IMR-90 (cell line): ENCODE data around the gene HMGXB3. TPM values are rescaled to one million over a fixed set of nuclear protein-coding genes. Genes with fewer than 3 reads are reported as not detected.
A peak's percentile ranks its signal among the peaks of the same experiment; 100 is the strongest.

Source experiments
- ATAC-seq: fragments of 200-7000 bp; cut with Tn5 transposase; 2 replicates; pipeline ENCODE4 v1.9.1; 2020; ENCODE audit warnings: low read depth, mild to moderate bottlenecking, moderate library complexity
- BruUV-seq: library from RNA; stranded (reverse); fragments of 400-500 nt; replicated peaks from 2 replicates; lab custom pipeline; 2021; lab: Mats Ljungman, UMichigan
- CTCF ChIA-PET: fragments of 300-600 bp; formaldehyde crosslinking; extraction: SDS; loops from one replicate; lab custom pipeline; 2021; ENCODE audit warnings: antibody characterized with exemption; lab: Yijun Ruan, JAX
- POLR2A ChIA-PET: fragments of 300-600 bp; sonication (Branson Sonifier 250); formaldehyde crosslinking; loops from one replicate; lab custom pipeline; 2022; ENCODE audit warnings: antibody characterized with exemption; ENCODE audit not compliant: unreplicated experiment; lab: Charles Lee
- DNase-seq: peaks from one replicate; pipeline ENCODE4 v3.0.0; 2013
- H2AFZ ChIP-seq: replicated peaks from 2 replicates; pipeline ENCODE3; 2013; ENCODE audit warnings: low read length, mild to moderate bottlenecking; ENCODE audit not compliant: poor library complexity
- H2AK5ac ChIP-seq: 2 replicates; pipeline ENCODE4 v1.6.1; 2013; ENCODE audit warnings: low read depth, low read length, inconsistent platforms
- H2AK9ac ChIP-seq: replicated peaks from 2 replicates; pipeline ENCODE3; 2013; ENCODE audit warnings: mild to moderate bottlenecking, low read depth, low read length, moderate library complexity; ENCODE audit not compliant: poor library complexity
- H2BK120ac ChIP-seq: 2 replicates; pipeline ENCODE4 v1.6.1; 2013; ENCODE audit warnings: low read depth, low read length, inconsistent platforms
- H2BK15ac ChIP-seq: 3 replicates; pipeline ENCODE4 v1.6.1; 2013; ENCODE audit warnings: low read depth, low read length, inconsistent platforms
- H2BK20ac ChIP-seq: 2 replicates; pipeline ENCODE4 v1.6.1; 2013; ENCODE audit warnings: low read depth, mild to moderate bottlenecking, inconsistent platforms, low read length, moderate library complexity
- H2BK5ac ChIP-seq: 2 replicates; pipeline ENCODE4 v1.6.1; 2013; ENCODE audit warnings: mild to moderate bottlenecking, low read depth, low read length, inconsistent platforms; ENCODE audit not compliant: poor library complexity, severe bottlenecking
- H3K14ac ChIP-seq: replicated peaks from 2 replicates; pipeline ENCODE4 v1.6.1; 2013; ENCODE audit warnings: low read depth, low read length, inconsistent platforms
- H3K18ac ChIP-seq: 2 replicates; pipeline ENCODE4 v1.6.1; 2013; ENCODE audit warnings: low read depth, low read length, control low read depth
- H3K23ac ChIP-seq: 2 replicates; pipeline ENCODE4 v1.6.1; 2013; ENCODE audit warnings: low read depth, low read length, inconsistent platforms
- H3K27ac ChIP-seq: 2 replicates; pipeline ENCODE4 v1.5.1; 2013; ENCODE audit warnings: mild to moderate bottlenecking, control low read depth, low read length; ENCODE audit not compliant: insufficient read depth
- H3K27me3 ChIP-seq: 2 replicates; pipeline ENCODE4 v1.6.1; 2013; ENCODE audit warnings: low read length; ENCODE audit not compliant: control insufficient read depth, insufficient read depth
- H3K36me3 ChIP-seq: 2 replicates; pipeline ENCODE4 v1.6.1; 2013; ENCODE audit warnings: low read length, mixed read lengths; ENCODE audit not compliant: control insufficient read depth, insufficient read depth
- H3K4ac ChIP-seq: 2 replicates; pipeline ENCODE4 v1.6.1; 2013; ENCODE audit warnings: low read depth, low read length, inconsistent platforms
- H3K4me1 ChIP-seq: 2 replicates; pipeline ENCODE4 v1.6.1; 2013; ENCODE audit warnings: low read length, mixed read lengths; ENCODE audit not compliant: control insufficient read depth, insufficient read depth
- H3K4me2 ChIP-seq: 2 replicates; pipeline ENCODE4 v1.6.1; 2013; ENCODE audit warnings: low read depth, mild to moderate bottlenecking, control low read depth, low read length, moderate library complexity
- H3K4me3 ChIP-seq: 2 replicates; pipeline ENCODE4 v1.5.1; 2013; ENCODE audit warnings: low read depth, mild to moderate bottlenecking, control low read depth, low read length, moderate library complexity; ENCODE audit not compliant: insufficient read depth
- H3K56ac ChIP-seq: 2 replicates; pipeline ENCODE4 v1.6.1; 2013; ENCODE audit warnings: low read length, inconsistent platforms; ENCODE audit not compliant: insufficient read depth; ENCODE audit errors: extremely low read depth
- H3K79me1 ChIP-seq, 2 experiments: 2 replicates each; pipeline ENCODE4 v1.6.1; 2013; ENCODE audit warnings: low read length in 2 of 2, inconsistent platforms in 1 of 2, low read depth in 1 of 2
- H3K9ac ChIP-seq: 2 replicates; pipeline ENCODE4 v1.6.1; 2013; ENCODE audit warnings: low read depth, low read length, control low read depth
- H3K9me1 ChIP-seq: 2 replicates; pipeline ENCODE4 v1.6.1; 2013; ENCODE audit warnings: low read length, inconsistent platforms; ENCODE audit not compliant: insufficient read depth
- H3K9me3 ChIP-seq: 2 replicates; pipeline ENCODE4 v1.6.1; 2013; ENCODE audit warnings: low read length; ENCODE audit not compliant: control insufficient read depth, insufficient read depth
- H4K20me1 ChIP-seq: 2 replicates; pipeline ENCODE4 v1.6.1; 2013; ENCODE audit warnings: low read length, inconsistent platforms; ENCODE audit not compliant: insufficient read depth
- H4K5ac ChIP-seq: 2 replicates; pipeline ENCODE4 v1.6.1; 2013; ENCODE audit warnings: mild to moderate bottlenecking, low read depth, low read length, control low read depth
- H4K8ac ChIP-seq, 2 experiments: 2 replicates each; pipeline ENCODE4 v1.6.1; 2013; ENCODE audit warnings: low read depth in 2 of 2, low read length in 2 of 2, control low read depth in 1 of 2, inconsistent platforms in 1 of 2
- H4K91ac ChIP-seq: 2 replicates; pipeline ENCODE4 v1.6.1; 2013; ENCODE audit warnings: low read depth, low read length, inconsistent platforms; ENCODE audit not compliant: insufficient read depth
- BHLHE40 ChIP-seq: fragments of 150-350 bp; IDR thresholded peaks from 2 replicates; pipeline ENCODE4 v1.6.1; 2016; ENCODE audit warnings: mild to moderate bottlenecking, low read depth, low read length
- ELK1 ChIP-seq: fragments of 150-350 bp; IDR thresholded peaks from 2 replicates; pipeline ENCODE4 v1.6.1; 2016; ENCODE audit warnings: low read depth, mild to moderate bottlenecking, low read length, moderate library complexity, borderline replicate concordance
- FOS ChIP-seq: fragments of 150-350 bp; IDR thresholded peaks from 2 replicates; pipeline ENCODE4 v1.6.1; 2016; ENCODE audit warnings: low read depth, low read length
- MXI1 ChIP-seq: IDR thresholded peaks from 2 replicates; pipeline ENCODE4 v1.6.1; 2012; ENCODE audit warnings: low read depth, mild to moderate bottlenecking, low read length, moderate library complexity, borderline replicate concordance
- NFE2L2 ChIP-seq: fragments of 150-350 bp; IDR thresholded peaks from 2 replicates; pipeline ENCODE4 v1.6.1; 2016; ENCODE audit warnings: low read depth, mild to moderate bottlenecking, low read length
- POLR2A ChIP-seq: IDR thresholded peaks from 2 replicates; pipeline ENCODE4 v1.6.1; 2012; ENCODE audit warnings: mild to moderate bottlenecking, low read depth, low read length
- RAD21 ChIP-seq: IDR thresholded peaks from 2 replicates; pipeline ENCODE4 v1.6.1; 2012; ENCODE audit warnings: low read length, improper control_type of control experiment
- RCOR1 ChIP-seq: IDR thresholded peaks from 2 replicates; pipeline ENCODE4 v1.6.1; 2012; ENCODE audit warnings: mild to moderate bottlenecking, low read length, improper control_type of control experiment; ENCODE audit not compliant: insufficient replicate concordance
- RFX5 ChIP-seq: IDR thresholded peaks from 2 replicates; pipeline ENCODE4 v1.8.0; 2012; ENCODE audit warnings: low read depth, mild to moderate bottlenecking, low read length, moderate library complexity
- SMC3 ChIP-seq: fragments of 150-350 bp; IDR thresholded peaks from 2 replicates; pipeline ENCODE4 v1.6.1; 2016; ENCODE audit warnings: low read depth, mild to moderate bottlenecking, antibody characterized with exemption, low read length, moderate library complexity
- WGBS, 2 experiments: methylation state at CpG; one replicate each; pipeline versions ENCODE4 v1.1.5 to v1.1.7; 2013; ENCODE audit warnings: missing lambda C conversion rate in 2 of 2; ENCODE audit not compliant: insufficient read length in 1 of 2; ENCODE audit errors: extremely low coverage in 2 of 2; 5-methylcytosine and 5-hydroxymethylcytosine counted together
- dilution Hi-C: fragments of 300-500 bp; cut with HindIII; formaldehyde crosslinking; loops from one replicate; pipeline ENCODE4 v1.14.3; 2018; ENCODE audit warnings: low sequenced_read_pairs; ENCODE audit not compliant: unreplicated experiment
- in situ Hi-C: fragments of 300-500 bp; cut with MboI; formaldehyde crosslinking; loops from 3 replicates; pipeline ENCODE4 v1.14.3; 2019; ENCODE audit warnings: low sequenced_read_pairs, inconsistent platforms, mixed read lengths
- intact Hi-C: fragments of 100-400 bp; cut with micrococcal nuclease; formaldehyde crosslinking; loops from 2 replicates; pipeline ENCODE4 v1.10.0; 2022
- polyA plus RNA-seq, 3 experiments: library from polyadenylated mRNA; depleted of rRNA; stranded (reverse); fragments of >200 nt; gene quantifications; 2 replicates each; pipeline ENCODE4 v1.2.3, GENCODE V29; 2012; ENCODE audit warnings: low replicate concordance in 1 of 3
- total RNA-seq: library from RNA; depleted of rRNA; stranded (reverse); fragments of >200 nt; gene quantifications from 2 replicates; pipeline ENCODE4 v1.2.3, GENCODE V29; 2012
- TF ChIP-seq, protein P1 (sequence below): fragments of 150-350 bp; IDR thresholded peaks from 2 replicates; pipeline ENCODE4 v1.6.1; 2017; ENCODE audit warnings: mild to moderate bottlenecking, antibody characterized with exemption, low read length, low read depth
- TF ChIP-seq, protein P2 (sequence below): conservative IDR thresholded peaks from 2 replicates; pipeline ENCODE4 v1.5.1; 2012; ENCODE audit warnings: mild to moderate bottlenecking, low read depth, low read length, improper control_type of control experiment

The HMGXB3 gene
- total and polyA plus RNA-seq, 2 of the 4 experiments (the other 2 are of a cell fraction) = 27.6 to 30.6 TPM

DNA sequence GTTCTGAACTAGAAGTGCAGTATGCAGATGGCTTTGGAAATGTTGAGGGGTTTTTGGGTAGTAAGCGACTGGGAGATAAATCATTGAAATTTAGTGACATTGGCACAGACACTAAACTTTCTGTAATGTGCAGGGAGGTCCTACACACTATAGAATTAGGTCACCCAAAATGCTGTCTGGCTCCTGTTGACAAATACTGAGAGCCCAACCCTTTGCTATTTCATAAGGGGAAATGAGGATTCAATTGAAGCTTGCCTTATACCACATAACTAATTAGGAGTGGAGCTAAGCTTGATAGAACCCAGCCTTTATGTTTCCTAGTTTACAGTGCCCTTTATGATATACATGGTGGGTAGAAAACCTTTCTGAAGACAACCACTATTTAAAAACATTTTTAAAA is 22.6 kb downstream of the HMGXB3 start:
- Histone ChIP-seq H3K36me3 (peaks cover 33% of the 10 kb centered on the region), H3K56ac (no peak overlapping the region), H2BK20ac (peak overlapping the region; percentile 47; the same call in 1 of the 2 replicates), H3K18ac (no peak overlapping the region; the same call in 1 of the 2 replicates), H2AK5ac (peak overlapping the region; percentile 66; the same call in 1 of the 2 replicates), H3K14ac (peak overlapping the region; percentile 64), H2AFZ (no peak overlapping the region), H3K4ac (peak overlapping the region; percentile 65; the same call in 1 of the 2 replicates), H3K79me1 (peaks cover 27 to 54% of the 10 kb centered on the region in 2 experiments), H2BK15ac (0 out of 3 replicates have a peak overlapping the region, but pooled peaks have one; percentile 52), H2BK120ac (peak overlapping the region; percentile 53; the same call in 1 of the 2 replicates), H4K5ac (no peak overlapping the region), H2BK5ac (no peak overlapping the region), H3K9me3 (no peaks in the 10 kb centered on the region), H3K9me1 (peaks cover 10% of the 10 kb centered on the region), H3K27me3 (no peaks in the 10 kb centered on the region), H4K91ac (no peak overlapping the region), H3K4me1 (peaks cover 12% of the 10 kb centered on the region), H4K20me1 (no peaks in the 10 kb centered on the region), H2AK9ac (no peak overlapping the region), H3K4me2 (no peak overlapping the region), H3K9ac (no peak overlapping the region), H3K4me3 (no peak overlapping the region), H3K23ac (peak overlapping the region; percentile 75; the same call in 1 of the 2 replicates), H3K27ac (no peak overlapping the region), H4K8ac (peak overlapping the region in 1 of 2 experiments; percentile 50; a peak in 1 of 4 replicates)
- ATAC-seq (no peak), DNase-seq (no peak)
- no CpG with 5 or more reads among the region's 1 CpG for WGBS, 2 experiments
- dilution Hi-C loops (no loop called here), in situ Hi-C loops (no loop called here), intact Hi-C loops (no loop called here)
- CTCF ChIA-PET = no interaction called here
- no TSS peak for BruUV-seq
- POLR2A ChIA-PET = no interaction called here
- TF ChIP-seq NFE2L2 (no peak), FOS (no peak), RCOR1 (no peak), ELK1 (no peak), BHLHE40 (no peak), SMC3 (no peak), MXI1 (no peak), POLR2A (no peak), RAD21 (no peak), RFX5 (no peak)
- TF ChIP-seq, protein P1, sequence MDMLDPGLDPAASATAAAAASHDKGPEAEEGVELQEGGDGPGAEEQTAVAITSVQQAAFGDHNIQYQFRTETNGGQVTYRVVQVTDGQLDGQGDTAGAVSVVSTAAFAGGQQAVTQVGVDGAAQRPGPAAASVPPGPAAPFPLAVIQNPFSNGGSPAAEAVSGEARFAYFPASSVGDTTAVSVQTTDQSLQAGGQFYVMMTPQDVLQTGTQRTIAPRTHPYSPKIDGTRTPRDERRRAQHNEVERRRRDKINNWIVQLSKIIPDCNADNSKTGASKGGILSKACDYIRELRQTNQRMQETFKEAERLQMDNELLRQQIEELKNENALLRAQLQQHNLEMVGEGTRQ = no peak
- TF ChIP-seq, protein P2, sequence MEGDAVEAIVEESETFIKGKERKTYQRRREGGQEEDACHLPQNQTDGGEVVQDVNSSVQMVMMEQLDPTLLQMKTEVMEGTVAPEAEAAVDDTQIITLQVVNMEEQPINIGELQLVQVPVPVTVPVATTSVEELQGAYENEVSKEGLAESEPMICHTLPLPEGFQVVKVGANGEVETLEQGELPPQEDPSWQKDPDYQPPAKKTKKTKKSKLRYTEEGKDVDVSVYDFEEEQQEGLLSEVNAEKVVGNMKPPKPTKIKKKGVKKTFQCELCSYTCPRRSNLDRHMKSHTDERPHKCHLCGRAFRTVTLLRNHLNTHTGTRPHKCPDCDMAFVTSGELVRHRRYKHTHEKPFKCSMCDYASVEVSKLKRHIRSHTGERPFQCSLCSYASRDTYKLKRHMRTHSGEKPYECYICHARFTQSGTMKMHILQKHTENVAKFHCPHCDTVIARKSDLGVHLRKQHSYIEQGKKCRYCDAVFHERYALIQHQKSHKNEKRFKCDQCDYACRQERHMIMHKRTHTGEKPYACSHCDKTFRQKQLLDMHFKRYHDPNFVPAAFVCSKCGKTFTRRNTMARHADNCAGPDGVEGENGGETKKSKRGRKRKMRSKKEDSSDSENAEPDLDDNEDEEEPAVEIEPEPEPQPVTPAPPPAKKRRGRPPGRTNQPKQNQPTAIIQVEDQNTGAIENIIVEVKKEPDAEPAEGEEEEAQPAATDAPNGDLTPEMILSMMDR = no peak
